ENCODE results near the gene NOL7. TPM values are rescaled to one million over a fixed set of nuclear protein-coding genes. Genes with fewer than 3 reads are reported as not detected.
A peak's percentile ranks its signal among the peaks of the same experiment; 100 is the strongest.

NOL7 gene
- total and polyA plus RNA-seq, 2 of the 13 experiments (the other 11 are each of a cell fraction or from before 2014, with no cell fraction given), result 37.8 to 186 TPM

GRCh38 chr6:13575377-13575775, 39.8 kb upstream of the NOL7 start:
- in situ Hi-C loops (cut with HindIII; ENCODE audit: extremely low pct_ligation_motif_present, low pct_unique_long_range_greater_than_20kb), result loop anchor here (5.0 kb wide), 1 partner anchor 42 kb away; the partner anchor contains the start of gene NOL7
- Histone ChIP-seq H3K27me3 (ENCODE audit: control insufficient read depth in 1 of 2, insufficient read depth in 2 of 2, low read length in 2 of 2) (no peaks in the 10 kb centered on the region), H3K4me2 (ENCODE audit: low read depth, low read length) (peak overlapping the region; percentile 100), H4K20me1 (ENCODE audit: insufficient read depth, low read length) (no peaks in the 10 kb centered on the region), H3K9me3 (ENCODE audit: low read length) (no peaks in the 10 kb centered on the region), H3K9ac (ENCODE audit: insufficient read depth, low read depth, low read length) (peak overlapping the region; percentile 98), H3K79me2 (ENCODE audit: insufficient read depth, low read length) (peaks cover 25% of the 10 kb centered on the region), H2AFZ (ENCODE audit: low read length) (no peak overlapping the region), H3K4me3 (replicated peaks in 1 of 3; ENCODE audit: insufficient read depth in 1 of 3, low read depth in 2 of 3, low read length in 3 of 3) (peak overlapping the region; percentile 87 to 94 (median 88); a peak in 5 of 6 replicates), H3K4me1 (ENCODE audit: insufficient read depth, low read length) (peaks cover 31% of the 10 kb centered on the region), H3K27ac (ENCODE audit: extremely low read length, insufficient read depth, low read length) (peak overlapping the region; percentile 99), H3K36me3 (replicated peaks in 1 of 2; ENCODE audit: control insufficient read depth in 1 of 2, insufficient read depth in 2 of 2, low read length in 2 of 2) (peaks cover 0 to 2% of the 10 kb centered on the region in 2 experiments; a peak in 2 of 5 replicates)
- TSS peak; percentile 53 for BruUV-seq (replicated peaks)
- FAIRE-seq, result no peak
- TF ChIP-seq TP53 (CRISPR knock-in tag; conservative IDR thresholded peaks at IDR 0.05) (no peak), ADNP (CRISPR knock-in tag; IDR thresholded peaks at IDR 0.05) (peak; percentile 93; the same call in 1 of the 2 replicates), ARID3A (IDR thresholded peaks at IDR 0.05; ENCODE audit: low read depth, low read length) (peak; percentile 85; the same call in 1 of the 2 replicates), ZNF124 (CRISPR knock-in tag; IDR thresholded peaks at IDR 0.05) (no peak), CBX1 (IDR thresholded peaks at IDR 0.05; ENCODE audit: low read depth) (peak; percentile 25), ZBTB37 (CRISPR knock-in tag; IDR thresholded peaks at IDR 0.05) (0 out of 2 replicates have a peak, but pooled peaks have one; percentile 2), PRMT3 (CRISPR knock-in tag; IDR thresholded peaks at IDR 0.05; ENCODE audit: borderline replicate concordance, low read depth) (peak; percentile 57; the same call in 1 of the 2 replicates), SMC3 (IDR thresholded peaks at IDR 0.05; ENCODE audit: low read length) (peak; percentile 85), ZNF670 (CRISPR knock-in tag; IDR thresholded peaks at IDR 0.05; ENCODE audit: borderline replicate concordance) (no peak)
- intact Hi-C loops (cut with micrococcal nuclease; ENCODE audit: unreplicated experiment), result loop anchor here (1.0 kb wide), 4 partner anchors 30 to 239 kb away; partner anchors contain the start of gene NOL7
- 32% methylated on average over 3 of the region's 3 CpGs for WGBS (ENCODE audit: low lambda C conversion rate)
- DNase-seq (ENCODE audit: low spot score), result no peak
- ChIA-PET CTCF (ENCODE audit: low intra/inter-chr PET ratio, low total read pairs) (interaction anchor here (2.0 kb wide), 1 partner anchor 29 kb away, joined by 7 read pairs; no protein-coding TSS in a partner anchor), POLR2A (interaction anchor here (0.9 to 4.7 kb wide), 24 partner anchors 9 to 247 kb away, joined by 3 to 119 read pairs (median 9); partner anchors contain the start of genes GFOD1, MCUR1, NOL7 and RANBP9)
- ATAC-seq, result no peak
